ENCODE results near the gene BAD.
A peak's percentile ranks its signal among the peaks of the same experiment; 100 is the strongest.
"Not testable (repeated sequence)": the region's sequence is repeated elsewhere in the genome, so short reads cannot be mapped to it uniquely, and the experiment has no call there.

BAD gene

DNA sequence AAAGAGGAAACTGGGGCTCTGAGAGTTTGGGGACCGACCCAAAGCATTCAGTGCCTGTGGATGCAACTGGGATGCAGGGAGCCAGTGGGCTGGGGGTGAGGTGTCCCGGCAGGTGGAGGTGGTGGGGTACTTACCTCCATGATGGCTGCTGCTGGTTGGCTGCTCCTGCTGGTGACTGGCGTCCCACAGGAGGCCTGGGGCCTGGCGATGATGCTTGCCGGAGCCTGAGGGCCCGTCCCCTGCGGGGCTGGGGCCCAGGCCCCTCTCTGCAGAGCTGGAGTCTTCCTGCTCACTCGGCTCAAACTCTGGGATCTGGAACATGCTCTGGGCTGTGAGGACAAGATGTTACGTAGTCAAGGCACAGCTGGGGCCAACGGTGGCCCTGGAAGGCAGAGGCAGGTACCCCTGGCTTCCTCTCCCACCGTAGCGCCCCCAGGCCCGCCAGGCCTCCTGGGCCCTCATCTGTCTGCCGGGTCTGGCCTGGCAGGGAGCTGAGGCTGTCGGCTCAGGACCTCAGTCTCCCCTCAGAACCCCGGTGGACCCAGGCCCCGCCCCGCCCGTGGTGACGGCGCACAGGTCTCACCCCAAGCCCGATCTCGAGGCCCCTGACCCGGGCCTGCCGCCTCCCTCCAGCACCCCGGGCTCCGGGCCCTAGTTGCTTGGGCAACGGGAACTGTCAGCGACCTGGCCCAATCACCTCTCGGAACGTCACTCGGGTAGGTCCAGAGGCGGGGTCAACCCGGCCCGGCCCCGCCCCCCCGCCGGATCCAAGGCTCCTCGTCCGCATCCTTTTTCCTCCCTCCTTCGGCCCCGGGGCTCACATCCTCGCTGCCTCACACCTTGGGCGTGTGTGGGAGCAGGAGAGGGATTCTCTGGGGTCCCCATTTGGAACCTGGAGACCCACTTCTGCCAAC is at the start of gene BAD:
BAD (minus strand) TSS at position 618 of the 914 bp plus-strand sequence; CDS start at position 321, 297 bp downstream.
- FAIRE-seq = peak; percentile 65

DNA sequence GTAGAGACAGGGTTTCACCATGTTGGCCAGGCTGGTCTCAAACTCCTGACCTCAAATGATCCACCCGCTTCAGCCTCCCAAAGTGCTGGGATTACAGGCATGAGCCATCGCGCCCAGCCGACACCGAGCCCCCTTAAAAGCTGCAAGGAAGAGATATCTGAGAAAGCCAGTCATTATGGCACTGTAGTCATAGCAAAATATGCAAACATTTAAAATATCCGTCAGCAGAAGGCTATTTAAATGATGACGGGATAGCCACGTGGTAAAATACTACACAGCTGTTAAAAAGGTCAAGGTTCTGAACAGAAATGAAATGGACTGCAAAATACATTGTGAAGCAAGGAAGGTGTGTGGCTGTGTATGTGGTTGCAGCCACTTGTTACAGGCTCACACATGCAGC is 49.1 kb upstream of the BAD start:
- no peak for FAIRE-seq

DNA sequence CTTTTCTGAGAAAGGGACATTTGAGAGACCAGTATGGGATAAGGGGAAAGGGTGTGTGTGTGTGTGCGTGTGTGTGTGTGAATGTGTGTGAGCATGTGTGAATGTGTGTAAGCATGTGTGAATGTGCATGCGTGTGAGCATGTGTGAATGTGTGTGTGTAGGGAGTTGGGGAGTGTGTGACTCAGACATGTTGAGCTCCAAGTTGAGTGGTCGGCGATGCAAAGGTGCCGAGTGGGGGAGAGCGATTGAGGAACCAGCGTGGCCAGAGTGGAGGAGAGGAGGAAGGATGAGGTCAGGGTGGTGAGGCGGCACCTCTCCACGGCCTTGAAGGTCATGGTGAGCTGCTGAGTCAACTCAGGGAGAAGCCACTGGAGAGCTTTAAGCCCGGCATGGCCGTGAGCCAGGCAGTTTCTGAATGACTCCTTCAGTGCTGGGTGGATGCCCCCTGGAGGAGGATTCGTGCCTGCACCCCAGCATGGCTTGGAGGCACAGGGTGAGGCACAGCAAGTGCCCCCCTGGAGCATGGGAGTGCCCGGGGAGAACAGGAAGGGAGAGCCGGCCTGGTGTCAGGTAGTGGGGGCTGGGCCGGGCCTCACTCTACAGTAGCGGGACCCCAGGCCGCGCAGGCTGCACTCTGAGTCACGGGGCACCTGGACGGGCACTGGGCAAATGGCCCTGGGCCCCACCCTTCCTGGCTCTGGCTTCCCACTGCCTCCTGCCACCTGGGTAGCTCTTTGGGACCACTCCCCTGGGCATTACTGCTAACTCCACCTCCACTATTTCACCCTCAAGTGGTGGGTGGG is 47.3 kb upstream of the BAD start:
- no peak for FAIRE-seq

DNA sequence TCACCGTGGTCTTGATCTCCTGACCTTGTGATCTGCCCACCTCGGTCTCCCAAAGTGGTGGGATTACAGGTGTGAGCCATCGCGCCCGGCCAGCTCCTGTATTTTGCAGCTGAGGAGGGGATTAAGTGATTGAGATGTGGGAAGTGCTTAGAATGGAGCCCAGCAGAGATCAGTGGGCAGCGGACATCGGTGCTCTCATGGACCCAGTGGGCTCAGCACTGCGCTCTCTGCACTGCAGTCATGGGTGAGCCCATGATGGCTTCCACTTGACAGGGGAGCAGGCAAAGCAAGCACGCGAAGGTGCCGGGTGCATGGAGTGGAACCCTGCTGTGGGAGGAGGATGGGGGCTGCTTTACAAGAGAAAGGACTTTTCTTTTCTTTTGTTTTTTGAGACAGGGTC is 46.4 kb upstream of the BAD start:
- FAIRE-seq = no peak

DNA sequence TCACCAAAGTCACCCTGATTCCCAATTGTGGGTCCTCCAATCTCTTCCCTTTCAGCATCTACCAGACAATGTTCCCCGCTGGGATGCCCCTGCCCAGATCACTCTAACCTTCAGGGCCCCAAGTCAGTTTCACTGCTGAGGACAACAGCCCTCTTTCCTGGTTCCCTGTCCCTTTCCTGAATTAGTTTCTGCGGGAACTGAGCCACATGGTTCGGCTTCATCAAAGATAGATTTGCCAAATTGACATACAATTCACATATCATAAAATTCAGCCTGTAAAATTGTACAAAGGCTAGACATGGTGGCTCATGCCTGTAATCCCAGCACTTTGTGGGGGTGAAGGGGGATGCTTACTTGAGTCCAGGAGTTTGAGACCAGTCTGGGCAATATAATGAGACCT is 43.5 kb upstream of the BAD start:
- FAIRE-seq = no peak

DNA sequence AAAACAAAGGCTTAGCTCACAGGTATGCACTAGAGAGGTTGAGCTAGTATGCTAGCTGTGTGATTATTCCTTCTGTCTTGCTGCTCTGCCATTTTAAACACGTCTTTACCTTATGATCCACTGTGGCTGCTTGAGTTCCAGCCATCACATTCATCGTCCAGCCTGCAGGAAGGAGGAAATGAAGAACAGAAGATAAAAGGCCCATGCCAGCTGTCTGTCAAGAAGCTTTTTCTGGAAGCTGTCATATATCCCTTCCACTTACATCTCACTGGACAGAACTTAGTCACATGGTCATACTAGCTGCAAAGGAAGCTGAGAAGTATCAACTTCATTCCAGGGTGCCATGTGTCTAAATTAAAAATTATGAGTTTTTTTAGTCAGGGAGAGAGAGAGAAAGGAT is 42.9 kb upstream of the BAD start:
- no peak for FAIRE-seq

DNA sequence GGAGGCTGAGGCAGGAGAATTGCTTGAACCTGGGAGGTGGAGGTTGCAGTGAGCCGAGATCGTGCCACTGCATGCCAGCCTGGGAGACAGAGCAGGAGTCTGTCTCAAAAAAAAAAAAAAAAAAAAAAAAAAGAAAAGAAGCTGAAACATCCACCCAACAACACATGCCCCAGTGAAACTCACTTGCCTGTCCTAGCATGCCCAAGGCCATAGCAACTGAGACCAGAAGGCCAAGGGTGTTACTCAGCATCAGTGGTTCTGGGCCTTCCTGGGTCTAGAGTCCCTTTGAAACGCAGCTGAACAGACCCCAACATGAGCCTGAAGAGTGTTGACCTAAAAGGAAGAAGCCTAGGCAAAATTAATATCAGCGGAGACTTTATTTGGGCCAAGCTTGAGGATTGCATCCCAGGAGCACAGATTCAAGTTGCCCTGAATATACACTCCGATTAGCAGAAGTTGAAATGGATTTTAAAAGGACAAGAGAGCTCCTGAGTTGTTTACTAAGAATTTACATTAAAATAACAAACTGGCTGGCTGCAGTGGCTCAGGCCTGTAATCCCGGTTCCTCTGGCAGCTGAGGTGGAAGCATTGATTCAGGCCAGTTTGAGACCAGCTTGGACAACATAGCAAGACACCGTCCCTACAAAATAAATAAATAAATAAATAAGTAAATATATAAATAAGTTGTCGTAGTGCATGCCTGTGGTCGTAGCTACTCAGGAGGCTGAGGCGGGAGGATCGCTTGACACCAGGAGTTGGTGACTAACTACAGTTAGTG is 40.4 kb upstream of the BAD start:
- FAIRE-seq = no peak

DNA sequence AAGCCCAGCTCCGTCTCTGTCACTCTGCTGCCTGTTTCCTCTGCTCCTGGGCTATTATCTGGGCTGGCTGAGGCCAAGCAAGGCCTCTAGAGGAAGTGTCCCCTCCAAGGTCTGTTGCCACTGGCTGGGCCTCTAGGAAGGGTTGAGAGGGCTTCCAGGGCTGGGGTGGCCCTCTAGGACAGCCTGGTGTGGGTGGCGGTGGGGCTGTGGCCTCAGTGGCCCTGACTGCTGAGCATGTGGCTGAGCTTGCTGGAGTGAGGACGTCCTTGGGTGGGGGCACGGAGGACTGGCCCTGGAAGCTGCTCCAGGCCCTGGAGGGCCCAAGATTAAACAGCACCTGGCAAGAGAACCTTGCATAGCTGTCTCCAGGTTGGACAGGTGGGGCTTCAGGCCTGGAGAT is 39.5 kb upstream of the BAD start:
- not testable (repeated sequence) for FAIRE-seq

DNA sequence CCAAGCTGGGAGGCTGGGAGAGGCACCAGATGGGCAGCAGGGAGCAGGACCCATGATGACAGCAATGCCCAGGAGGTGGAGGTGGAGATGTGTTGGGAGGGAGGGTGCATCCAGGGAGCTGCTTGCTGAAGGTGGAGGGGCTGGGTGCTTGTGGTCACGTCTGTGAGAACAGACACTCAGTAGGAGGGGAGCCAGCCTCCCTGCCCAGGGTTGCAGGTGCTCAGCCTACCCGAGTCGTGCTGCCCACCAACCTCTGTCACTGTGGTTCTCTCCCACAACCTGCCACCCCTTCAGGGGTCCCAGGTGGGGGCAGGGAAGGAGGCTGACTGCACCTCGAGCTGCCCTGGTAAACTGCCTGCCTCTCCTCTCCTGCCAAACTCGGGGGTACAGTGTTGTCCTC is 38.9 kb upstream of the BAD start:
- no peak for FAIRE-seq

DNA sequence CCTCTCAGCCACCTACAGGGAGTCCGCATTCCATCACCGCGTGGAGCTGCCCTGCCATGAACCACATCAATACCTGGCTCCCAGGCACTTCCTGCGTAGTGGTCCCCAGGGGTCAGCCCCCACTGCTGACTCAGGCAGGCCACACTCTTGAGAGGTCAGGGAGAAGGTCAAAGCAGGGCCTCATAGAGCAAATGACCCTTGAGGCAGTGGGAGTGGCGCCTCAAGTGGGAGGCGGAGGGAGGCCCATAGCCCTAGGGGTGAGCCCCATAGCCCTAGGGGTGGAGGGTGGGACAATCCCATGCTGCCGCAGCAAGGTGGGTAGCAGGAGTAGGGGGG is 38.4 kb upstream of the BAD start:
- no peak for FAIRE-seq

DNA sequence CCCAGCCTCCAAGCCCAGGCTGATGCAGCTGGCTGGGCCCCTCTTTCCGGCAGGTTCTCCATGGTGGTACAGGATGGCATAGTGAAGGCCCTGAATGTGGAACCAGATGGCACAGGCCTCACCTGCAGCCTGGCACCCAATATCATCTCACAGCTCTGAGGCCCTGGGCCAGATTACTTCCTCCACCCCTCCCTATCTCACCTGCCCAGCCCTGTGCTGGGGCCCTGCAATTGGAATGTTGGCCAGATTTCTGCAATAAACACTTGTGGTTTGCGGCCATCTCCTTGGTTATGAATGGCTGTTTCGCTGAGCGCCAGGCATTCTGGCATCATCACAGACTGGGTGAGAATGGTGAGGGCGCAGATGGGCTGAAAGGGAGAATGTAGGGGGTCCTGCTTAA is 37.1 kb upstream of the BAD start:
- no peak for FAIRE-seq

DNA sequence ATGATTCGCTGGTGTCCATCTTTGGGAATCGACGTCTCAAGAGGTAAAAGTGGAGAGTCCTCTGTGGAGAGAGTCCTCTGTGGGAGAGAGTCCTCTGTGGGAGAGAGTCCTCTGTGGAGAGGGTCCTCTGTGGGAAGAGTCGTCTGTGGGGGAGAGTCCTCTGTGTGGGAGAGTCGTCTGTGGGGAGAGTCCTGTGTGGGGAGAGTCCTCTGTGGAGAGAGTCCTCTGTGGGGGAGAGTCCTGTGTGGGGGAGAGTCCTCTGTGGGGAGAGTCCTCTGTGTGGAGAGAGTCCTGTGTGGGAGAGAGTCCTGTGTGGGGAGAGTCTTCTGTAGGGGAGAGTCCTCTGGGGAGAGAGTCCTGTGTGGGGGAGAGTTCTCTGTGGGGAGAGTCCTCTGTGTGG is 36.6 kb upstream of the BAD start:
- no peak for FAIRE-seq

DNA sequence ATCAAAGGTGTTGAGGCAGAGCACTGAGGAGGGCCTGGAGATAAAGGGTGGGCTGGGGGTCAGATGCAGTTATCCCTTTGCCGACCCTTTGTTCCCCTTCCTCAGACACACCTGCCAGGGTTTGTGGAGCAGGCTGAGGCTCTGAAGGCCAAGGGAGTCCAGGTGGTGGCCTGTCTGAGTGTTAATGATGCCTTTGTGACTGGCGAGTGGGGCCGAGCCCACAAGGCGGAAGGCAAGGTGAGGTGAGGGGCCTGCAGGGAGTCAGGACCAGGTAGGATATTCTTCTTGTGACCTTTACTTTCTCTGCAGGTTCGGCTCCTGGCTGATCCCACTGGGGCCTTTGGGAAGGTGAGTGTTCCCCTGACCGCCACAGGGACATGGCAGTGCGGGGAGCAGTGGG is 36.1 kb upstream of the BAD start:
- FAIRE-seq = no peak

DNA sequence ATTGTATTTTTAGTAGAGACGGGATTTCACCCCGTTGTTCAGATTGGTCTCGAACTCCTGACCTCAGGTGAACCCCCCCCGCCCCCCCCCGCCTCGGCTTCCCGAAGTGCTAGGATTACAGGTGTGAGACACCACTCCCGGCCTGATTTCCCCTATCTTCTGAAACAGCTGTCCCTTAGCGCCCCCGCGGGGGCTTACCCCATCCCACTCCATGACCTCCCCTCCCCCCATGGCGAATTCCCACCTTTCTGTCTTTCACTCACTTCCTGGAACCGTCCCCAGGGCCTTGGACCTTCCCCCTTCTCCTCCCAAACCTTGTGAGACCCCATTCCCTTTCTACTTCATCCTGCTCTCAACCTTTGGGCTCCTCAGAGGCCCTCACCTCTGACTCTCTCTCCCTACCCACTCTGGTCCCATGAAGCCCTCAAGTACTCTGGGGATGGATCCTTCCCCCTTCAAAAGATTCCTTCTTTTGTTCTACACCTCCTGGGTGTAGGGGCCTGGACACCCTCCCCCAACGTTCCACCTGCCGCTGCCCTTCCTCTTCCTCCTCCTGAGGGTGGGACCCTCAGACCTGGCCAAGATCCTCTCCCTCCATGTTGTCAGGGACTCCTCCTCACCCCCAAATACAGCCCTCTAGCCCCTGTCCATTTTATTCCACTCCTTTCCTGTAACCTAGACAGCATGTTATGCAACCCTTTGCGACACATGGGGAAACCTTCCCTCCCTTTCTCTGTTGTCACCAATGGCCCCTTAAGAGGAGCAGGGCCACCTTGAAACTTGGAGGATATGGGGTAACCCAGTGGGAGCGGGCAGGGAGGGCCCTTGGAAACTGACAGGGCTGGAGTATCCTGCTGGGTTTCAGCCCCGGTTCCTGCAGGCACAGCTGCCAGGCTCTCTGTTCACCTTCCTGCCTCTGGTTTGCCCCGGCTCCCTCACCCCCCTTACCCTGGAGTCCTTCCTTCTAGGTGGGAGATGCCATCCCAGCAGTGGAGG is 34.6 kb upstream of the BAD start:
- FAIRE-seq = no peak

DNA sequence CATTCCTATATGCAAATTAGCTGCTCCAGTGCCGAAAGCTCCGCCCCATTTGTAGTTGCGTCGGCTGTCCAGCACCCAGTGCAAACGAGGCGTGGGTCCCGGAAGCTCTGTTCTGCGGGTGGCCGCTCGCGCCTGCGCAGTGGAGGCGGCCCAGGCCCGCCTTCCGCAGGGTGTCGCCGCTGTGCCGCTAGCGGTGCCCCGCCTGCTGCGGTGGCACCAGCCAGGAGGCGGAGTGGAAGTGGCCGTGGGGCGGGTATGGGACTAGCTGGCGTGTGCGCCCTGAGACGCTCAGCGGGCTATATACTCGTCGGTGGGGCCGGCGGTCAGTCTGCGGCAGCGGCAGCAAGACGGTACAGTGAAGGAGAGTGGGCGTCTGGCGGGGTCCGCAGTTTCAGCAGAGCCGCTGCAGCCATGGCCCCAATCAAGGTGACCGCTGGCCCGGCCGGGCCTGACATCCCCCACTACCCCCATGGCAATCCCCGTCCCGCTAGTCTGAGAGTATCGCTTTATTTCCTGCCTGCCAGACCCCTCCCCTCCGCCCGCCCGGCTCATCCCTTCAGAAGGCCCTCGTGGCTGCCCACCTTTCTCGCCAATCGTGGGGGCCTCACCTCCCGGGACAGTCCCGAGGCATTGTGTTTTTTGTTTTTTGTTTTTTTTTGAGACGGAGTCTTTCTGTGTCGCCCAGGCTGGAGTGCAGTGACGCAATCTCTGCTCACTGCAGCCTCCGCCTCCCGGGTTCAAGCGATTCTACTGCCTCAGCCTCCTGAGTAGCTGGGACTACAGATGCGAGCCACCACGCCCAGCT is 33.7 kb upstream of the BAD start, which contains the start of gene PRDX5:
PRDX5 (plus strand) TSS at position 161 of the 805 bp plus-strand sequence; CDS start at position 256, 95 bp downstream.
- peak; percentile 48 for FAIRE-seq

DNA sequence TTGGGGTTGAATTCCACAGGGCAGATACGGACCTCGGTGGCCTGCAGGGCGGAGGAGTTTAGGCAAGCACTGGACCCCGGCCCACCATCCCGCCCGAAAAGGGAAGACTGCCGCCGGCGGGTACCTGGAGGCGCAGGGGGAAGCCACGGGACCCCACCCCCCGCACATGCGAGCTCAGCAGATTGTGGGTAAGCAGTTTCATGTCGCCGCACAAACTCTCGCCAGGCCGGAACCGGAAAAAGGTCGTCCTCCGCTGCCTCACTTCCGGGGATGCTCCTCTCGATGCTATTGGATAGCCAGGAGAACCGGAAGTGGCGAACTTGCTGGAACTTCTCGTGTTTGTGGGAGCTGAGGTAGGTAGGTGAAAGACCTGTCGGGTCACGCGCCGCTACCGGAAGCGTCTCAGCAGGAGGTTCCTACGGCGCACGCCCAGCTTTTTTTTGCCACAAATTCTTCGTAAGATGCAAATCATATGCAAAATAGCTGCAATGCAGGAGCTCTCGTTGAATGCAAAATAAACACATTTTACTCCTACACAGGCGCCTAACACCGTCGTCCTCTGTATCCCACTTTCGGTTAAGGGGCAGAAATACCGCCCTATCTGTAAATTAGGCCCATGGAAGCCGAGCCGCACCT is 33.0 kb upstream of the BAD start, which contains the start of gene TRMT112:
TRMT112 (minus strand) TSS at position 235 of the 636 bp plus-strand sequence; CDS start at position 202, 33 bp downstream.
- FAIRE-seq = peak; percentile 97

DNA sequence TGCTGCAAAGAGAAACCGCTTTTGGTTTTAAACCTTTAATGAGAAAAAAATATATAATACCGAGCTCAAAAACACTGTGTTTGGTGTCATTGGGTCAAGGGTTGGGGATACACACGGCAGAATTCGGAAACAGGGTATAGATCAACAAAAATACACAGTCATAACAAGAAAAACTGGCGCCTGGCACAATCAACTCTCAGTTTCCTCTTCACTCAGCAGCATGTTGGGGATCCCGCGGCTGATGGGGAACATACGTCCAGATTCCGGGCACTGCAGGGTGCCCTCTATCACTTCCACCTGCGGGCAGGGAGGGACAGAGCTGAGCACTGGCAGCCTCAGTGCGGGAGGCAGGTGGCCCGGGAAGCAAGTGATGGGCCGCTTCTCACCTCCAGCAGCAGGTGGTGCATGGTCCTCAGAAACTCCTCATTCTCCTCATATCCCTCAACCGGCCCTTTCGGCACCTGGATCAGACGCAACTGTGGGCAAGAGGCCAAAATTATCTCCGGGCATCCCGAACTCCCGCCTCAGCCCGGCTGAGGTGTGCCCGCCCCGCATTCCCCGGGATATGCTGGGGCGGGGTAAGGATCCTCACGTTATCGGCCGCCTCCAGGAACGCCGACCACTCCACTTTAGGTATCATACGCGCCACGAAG is 32.3 kb upstream of the BAD start:
- FAIRE-seq = no peak

DNA sequence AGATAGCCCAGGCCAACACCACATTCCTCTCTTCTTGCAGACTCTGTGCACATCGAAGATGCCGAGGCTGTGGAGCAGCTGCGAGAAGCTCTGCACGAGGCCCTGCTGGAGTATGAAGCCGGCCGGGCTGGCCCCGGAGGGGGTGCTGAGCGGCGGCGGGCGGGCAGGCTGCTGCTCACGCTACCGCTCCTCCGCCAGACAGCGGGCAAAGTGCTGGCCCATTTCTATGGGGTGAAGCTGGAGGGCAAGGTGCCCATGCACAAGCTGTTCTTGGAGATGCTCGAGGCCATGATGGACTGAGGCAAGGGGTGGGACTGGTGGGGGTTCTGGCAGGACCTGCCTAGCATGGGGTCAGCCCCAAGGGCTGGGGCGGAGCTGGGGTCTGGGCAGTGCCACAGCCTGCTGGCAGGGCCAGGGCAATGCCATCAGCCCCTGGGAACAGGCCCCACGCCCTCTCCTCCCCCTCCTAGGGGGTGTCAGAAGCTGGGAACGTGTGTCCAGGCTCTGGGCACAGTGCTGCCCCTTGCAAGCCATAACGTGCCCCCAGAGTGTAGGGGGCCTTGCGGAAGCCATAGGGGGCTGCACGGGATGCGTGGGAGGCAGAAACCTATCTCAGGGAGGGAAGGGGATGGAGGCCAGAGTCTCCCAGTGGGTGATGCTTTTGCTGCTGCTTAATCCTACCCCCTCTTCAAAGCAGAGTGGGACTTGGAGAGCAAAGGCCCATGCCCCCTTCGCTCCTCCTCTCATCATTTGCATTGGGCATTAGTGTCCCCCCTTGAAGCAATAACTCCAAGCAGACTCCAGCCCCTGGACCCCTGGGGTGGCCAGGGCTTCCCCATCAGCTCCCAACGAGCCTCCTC is 31.4 kb upstream of the BAD start:
- FAIRE-seq = not testable (repeated sequence)

Data from A204.1 (cell line).